Breast epithelium (tissue), 3 donors: ENCODE measurements around the gene TRIM73.
"Not testable (repeated sequence)": the region's sequence is repeated elsewhere in the genome, so short reads cannot be mapped to it uniquely, and the experiment has no call there.

ENCODE experiments used
- POLR2A ChIP-seq: fragments of 450-650 bp; IDR thresholded peaks from one replicate; pipeline ENCODE4 v1.6.1; 2016; ENCODE audit warnings: antibody characterized with exemption, mild to moderate bottlenecking, moderate library complexity
- TF ChIP-seq, protein P1 (sequence below), 3 donors: fragments of 450-650 bp; IDR thresholded peaks; one replicate each; pipeline ENCODE4 v1.5.1; 2016 to 2017; ENCODE audit warnings: antibody characterized with exemption in 3 of 3, mild to moderate bottlenecking in 3 of 3, moderate library complexity in 3 of 3

DNA sequence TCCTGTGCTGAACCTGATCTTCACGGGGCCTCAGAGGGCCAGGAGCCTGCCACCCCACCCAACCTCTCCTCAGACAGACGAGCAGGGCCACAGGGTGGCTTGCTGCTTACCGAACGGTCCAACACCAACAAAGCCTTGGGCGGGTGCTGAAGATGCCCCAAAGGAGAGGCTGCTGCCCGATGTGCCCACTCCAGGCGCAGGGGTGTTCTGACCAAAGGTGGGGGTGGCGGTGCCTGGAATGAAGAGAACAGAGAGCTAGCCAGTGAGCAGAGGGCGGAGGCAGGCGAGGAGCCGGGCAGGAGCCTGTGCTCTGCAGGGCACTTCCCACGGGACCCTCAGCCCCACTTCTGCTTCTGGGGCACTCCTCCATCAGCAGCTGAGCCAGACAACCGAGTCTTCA is 23.8 kb downstream of the TRIM73 start:
- TF ChIP-seq, protein P1, sequence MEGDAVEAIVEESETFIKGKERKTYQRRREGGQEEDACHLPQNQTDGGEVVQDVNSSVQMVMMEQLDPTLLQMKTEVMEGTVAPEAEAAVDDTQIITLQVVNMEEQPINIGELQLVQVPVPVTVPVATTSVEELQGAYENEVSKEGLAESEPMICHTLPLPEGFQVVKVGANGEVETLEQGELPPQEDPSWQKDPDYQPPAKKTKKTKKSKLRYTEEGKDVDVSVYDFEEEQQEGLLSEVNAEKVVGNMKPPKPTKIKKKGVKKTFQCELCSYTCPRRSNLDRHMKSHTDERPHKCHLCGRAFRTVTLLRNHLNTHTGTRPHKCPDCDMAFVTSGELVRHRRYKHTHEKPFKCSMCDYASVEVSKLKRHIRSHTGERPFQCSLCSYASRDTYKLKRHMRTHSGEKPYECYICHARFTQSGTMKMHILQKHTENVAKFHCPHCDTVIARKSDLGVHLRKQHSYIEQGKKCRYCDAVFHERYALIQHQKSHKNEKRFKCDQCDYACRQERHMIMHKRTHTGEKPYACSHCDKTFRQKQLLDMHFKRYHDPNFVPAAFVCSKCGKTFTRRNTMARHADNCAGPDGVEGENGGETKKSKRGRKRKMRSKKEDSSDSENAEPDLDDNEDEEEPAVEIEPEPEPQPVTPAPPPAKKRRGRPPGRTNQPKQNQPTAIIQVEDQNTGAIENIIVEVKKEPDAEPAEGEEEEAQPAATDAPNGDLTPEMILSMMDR (IDR thresholded peaks at IDR 0.05) = not testable (repeated sequence)
- not testable (repeated sequence) for TF ChIP-seq POLR2A
